Measurements from ENCODE around the gene MUC5B. TPM values are rescaled to one million over a fixed set of nuclear protein-coding genes. Genes with fewer than 3 reads are reported as not detected.

Gene MUC5B
- total and polyA plus RNA-seq, 4 donors = 0.17 to 0.95 (median 0.50) TPM; not detected in 1

DNA sequence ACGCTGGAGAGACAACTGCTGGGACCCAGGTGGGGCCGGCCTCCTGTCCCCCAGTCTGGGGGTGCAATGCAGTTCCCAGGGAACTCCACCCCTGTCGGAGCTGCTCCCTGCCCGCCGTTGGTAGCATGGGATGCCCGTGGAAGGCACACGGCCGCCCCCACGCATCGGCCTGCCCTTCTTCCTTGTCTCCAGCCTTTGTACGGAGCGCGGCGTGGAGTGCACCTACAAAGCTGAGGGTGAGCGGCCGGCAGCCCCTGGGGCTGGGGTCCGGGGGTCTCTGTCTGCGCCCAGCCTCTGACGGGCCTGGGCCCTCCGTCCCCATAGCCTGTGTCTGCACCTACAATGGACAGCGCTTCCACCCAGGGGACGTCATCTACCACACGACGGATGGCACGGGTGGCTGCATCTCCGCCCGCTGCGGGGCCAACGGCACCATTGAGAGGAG lies 41.9 kb upstream of the MUC5B start (continued):
- TF ChIP-seq, protein P1, sequence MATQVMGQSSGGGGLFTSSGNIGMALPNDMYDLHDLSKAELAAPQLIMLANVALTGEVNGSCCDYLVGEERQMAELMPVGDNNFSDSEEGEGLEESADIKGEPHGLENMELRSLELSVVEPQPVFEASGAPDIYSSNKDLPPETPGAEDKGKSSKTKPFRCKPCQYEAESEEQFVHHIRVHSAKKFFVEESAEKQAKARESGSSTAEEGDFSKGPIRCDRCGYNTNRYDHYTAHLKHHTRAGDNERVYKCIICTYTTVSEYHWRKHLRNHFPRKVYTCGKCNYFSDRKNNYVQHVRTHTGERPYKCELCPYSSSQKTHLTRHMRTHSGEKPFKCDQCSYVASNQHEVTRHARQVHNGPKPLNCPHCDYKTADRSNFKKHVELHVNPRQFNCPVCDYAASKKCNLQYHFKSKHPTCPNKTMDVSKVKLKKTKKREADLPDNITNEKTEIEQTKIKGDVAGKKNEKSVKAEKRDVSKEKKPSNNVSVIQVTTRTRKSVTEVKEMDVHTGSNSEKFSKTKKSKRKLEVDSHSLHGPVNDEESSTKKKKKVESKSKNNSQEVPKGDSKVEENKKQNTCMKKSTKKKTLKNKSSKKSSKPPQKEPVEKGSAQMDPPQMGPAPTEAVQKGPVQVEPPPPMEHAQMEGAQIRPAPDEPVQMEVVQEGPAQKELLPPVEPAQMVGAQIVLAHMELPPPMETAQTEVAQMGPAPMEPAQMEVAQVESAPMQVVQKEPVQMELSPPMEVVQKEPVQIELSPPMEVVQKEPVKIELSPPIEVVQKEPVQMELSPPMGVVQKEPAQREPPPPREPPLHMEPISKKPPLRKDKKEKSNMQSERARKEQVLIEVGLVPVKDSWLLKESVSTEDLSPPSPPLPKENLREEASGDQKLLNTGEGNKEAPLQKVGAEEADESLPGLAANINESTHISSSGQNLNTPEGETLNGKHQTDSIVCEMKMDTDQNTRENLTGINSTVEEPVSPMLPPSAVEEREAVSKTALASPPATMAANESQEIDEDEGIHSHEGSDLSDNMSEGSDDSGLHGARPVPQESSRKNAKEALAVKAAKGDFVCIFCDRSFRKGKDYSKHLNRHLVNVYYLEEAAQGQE (IDR thresholded peaks at IDR 0.05) = no peak
- no peak for TF ChIP-seq FOXA1 (IDR thresholded peaks at IDR 0.05)
- TF ChIP-seq, protein P2, sequence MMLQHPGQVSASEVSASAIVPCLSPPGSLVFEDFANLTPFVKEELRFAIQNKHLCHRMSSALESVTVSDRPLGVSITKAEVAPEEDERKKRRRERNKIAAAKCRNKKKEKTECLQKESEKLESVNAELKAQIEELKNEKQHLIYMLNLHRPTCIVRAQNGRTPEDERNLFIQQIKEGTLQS (IDR thresholded peaks at IDR 0.05) = no peak
- no peak for TF ChIP-seq GABPA (IDR thresholded peaks at IDR 0.05 in 1 of 2, conservative IDR thresholded peaks at IDR 0.05 in 1 of 2)
- no peak for TF ChIP-seq FOXA2 (IDR thresholded peaks at IDR 0.05)
- no peak for TF ChIP-seq YY1 (IDR thresholded peaks at IDR 0.05)
- TF ChIP-seq EGR1 (IDR thresholded peaks at IDR 0.05; ENCODE audit: low read depth in 2 of 2) = no peak
- TF ChIP-seq JUND (IDR thresholded peaks at IDR 0.05) = no peak
- TF ChIP-seq RXRA (IDR thresholded peaks at IDR 0.05) = no peak
- no peak for TF ChIP-seq SP1 (IDR thresholded peaks at IDR 0.05)

DNA sequence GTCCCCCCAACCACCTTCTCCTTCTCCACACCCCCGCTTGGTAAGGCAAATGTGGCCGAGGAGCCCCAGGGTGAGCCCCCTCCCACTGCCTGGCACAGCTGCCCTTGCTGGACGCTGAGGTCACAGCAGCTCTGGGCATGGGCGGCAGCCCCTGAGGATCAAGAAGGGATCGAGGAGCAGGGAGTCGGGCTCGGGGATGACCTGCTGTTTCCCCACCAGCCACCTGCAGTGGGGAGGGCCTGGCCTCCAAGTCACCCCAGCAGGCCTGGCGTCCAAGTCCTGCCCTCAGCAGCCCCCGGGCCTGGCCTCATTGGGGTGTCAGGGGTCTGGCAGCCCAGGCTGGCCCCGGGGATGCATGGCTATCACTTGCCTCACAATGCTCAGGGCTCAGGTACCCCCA lies 41.4 kb upstream of the MUC5B start:
- Histone ChIP-seq H3K36me3 (ENCODE audit: control insufficient read depth in 4 of 4, insufficient read depth in 3 of 4, low read depth in 1 of 4, low read length in 3 of 4) (no peaks in the 10 kb centered on the region), H3K27me3 (ENCODE audit: control insufficient read depth in 4 of 4, insufficient read depth in 4 of 4, low read length in 3 of 4) (peaks cover 0 to 2% (median 0%) of the 10 kb centered on the region in 4 donors), H3K4me3 (ENCODE audit: low read depth in 1 of 3, low read length in 3 of 3) (no peak overlapping the region), H3K4me1 (ENCODE audit: control insufficient read depth in 4 of 4, insufficient read depth in 4 of 4, low read length in 3 of 4) (no peaks in the 10 kb centered on the region), H3K9ac (ENCODE audit: low read depth in 1 of 2, low read length in 2 of 2) (no peak overlapping the region), H3K9me3 (ENCODE audit: control insufficient read depth in 4 of 4, low read length in 3 of 4) (peaks cover 0 to 2% (median 0%) of the 10 kb centered on the region in 4 donors), H3K27ac (ENCODE audit: low read depth in 1 of 2, low read length in 2 of 2) (no peak overlapping the region)
- TF ChIP-seq RAD21 (IDR thresholded peaks at IDR 0.05) = no peak
- no peak for TF ChIP-seq HNF4A (conservative IDR thresholded peaks at IDR 0.05)
- no peak for TF ChIP-seq SP1 (IDR thresholded peaks at IDR 0.05)
- TF ChIP-seq, protein P3, sequence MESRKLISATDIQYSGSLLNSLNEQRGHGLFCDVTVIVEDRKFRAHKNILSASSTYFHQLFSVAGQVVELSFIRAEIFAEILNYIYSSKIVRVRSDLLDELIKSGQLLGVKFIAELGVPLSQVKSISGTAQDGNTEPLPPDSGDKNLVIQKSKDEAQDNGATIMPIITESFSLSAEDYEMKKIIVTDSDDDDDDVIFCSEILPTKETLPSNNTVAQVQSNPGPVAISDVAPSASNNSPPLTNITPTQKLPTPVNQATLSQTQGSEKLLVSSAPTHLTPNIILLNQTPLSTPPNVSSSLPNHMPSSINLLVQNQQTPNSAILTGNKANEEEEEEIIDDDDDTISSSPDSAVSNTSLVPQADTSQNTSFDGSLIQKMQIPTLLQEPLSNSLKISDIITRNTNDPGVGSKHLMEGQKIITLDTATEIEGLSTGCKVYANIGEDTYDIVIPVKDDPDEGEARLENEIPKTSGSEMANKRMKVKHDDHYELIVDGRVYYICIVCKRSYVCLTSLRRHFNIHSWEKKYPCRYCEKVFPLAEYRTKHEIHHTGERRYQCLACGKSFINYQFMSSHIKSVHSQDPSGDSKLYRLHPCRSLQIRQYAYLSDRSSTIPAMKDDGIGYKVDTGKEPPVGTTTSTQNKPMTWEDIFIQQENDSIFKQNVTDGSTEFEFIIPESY (IDR thresholded peaks at IDR 0.05) = no peak
- TF ChIP-seq JUND (IDR thresholded peaks at IDR 0.05) = no peak
- no peak for TF ChIP-seq GABPA (IDR thresholded peaks at IDR 0.05 in 1 of 2, conservative IDR thresholded peaks at IDR 0.05 in 1 of 2)
- TF ChIP-seq YY1 (IDR thresholded peaks at IDR 0.05) = no peak
- TF ChIP-seq, protein P4, sequence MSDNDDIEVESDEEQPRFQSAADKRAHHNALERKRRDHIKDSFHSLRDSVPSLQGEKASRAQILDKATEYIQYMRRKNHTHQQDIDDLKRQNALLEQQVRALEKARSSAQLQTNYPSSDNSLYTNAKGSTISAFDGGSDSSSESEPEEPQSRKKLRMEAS (IDR thresholded peaks at IDR 0.05) = no peak
- TF ChIP-seq NR2F2 (IDR thresholded peaks at IDR 0.05) = no peak
- no peak for TF ChIP-seq EGR1 (IDR thresholded peaks at IDR 0.05; ENCODE audit: low read depth in 2 of 2)
- TF ChIP-seq, protein P1 (IDR thresholded peaks at IDR 0.05) = no peak
- 78% methylated on average over 10 of the region's 10 CpGs for WGBS
- no peak for DNase-seq (ENCODE audit: low spot score)

Data from liver (tissue), 9 donors.